Measurements from ENCODE around the gene ALDH4A1.

The ALDH4A1 gene

DNA sequence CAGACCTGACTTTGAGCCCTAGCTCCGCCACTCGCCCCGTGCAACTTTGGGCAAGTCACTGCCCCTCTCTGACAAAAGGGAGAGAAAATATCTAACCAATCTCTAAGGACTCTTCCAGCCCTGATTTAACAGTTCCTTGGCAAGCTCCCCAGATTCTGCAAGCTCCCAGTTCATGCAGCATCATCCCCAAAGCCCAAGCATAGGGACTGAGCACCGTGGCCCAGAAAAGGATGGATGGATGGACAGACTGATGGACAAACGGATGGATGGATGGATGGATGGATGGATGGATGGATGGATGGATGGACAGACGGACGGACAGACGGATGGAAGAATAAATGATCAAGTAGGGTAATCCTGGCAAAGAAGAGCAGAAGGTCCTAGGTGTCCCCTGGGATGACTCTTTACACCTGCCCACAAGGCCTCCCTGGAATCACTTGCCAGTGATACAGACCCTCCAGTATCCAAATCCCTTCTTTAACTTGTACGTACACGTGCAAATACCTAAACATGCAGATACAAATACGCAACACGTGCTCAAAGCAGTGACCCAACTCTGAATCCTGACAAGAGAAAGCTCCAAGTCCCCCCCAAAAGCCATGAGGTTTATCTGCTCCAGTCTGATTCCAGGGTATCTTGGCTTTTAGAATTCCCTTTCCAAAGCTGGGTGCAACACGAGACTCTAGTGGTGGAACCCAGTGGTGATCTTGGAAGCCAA lies 38.1 kb upstream of the ALDH4A1 start:
- in situ Hi-C loops (cut with HindIII; ENCODE audit: low sequenced_read_pairs) = no loop called here

- in situ Hi-C loops (cut with HindIII; ENCODE audit: low sequenced_read_pairs) = no loop called here
Measured at GRCh38 chr1:18939398-18940302, 37.3 kb upstream of the ALDH4A1 start.

- in situ Hi-C loops (cut with HindIII; ENCODE audit: low sequenced_read_pairs) = no loop called here
Measured at GRCh38 chr1:18938707-18939070, 36.3 kb upstream of the ALDH4A1 start.

GRCh38 chr1:18938008-18938706 lies 35.8 kb upstream of the ALDH4A1 start:
- in situ Hi-C loops (cut with HindIII; ENCODE audit: low sequenced_read_pairs) = no loop called here

GRCh38 chr1:18937539-18937938 lies 35.2 kb upstream of the ALDH4A1 start:
- in situ Hi-C loops (cut with HindIII; ENCODE audit: low sequenced_read_pairs) = no loop called here

DNA sequence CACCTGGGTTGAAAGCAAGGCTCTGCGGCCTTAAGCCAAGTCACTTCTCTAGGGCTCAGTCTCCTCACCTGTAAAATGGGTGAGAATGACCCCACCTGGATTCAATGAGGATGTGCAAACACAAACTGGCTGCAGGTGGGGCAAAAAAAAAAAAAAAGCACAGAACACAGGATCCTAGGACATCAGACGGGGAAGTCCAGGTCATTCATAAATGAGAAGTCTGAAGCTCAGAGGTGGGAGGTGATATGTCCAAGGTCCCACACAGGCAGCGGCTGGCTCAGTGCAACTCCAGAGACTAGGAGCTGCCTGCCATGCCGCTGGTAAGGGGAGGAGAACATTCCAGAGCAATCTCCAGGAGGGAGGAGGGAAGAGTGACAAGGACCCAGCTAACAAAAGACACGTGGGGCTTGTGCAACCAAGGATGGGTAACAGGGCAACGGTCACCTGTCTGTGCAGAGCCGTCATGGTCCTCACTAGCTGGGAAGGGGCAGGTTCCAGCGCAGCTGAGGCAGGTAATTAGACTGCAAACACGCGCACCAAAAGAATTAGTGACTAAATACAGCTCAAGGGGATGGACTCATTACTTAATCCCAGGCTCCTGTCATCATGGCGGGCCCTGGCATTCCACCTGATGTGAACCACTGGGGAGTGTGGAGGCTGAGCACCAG lies 34.6 kb upstream of the ALDH4A1 start:
- in situ Hi-C loops (cut with HindIII; ENCODE audit: low sequenced_read_pairs) = no loop called here

DNA sequence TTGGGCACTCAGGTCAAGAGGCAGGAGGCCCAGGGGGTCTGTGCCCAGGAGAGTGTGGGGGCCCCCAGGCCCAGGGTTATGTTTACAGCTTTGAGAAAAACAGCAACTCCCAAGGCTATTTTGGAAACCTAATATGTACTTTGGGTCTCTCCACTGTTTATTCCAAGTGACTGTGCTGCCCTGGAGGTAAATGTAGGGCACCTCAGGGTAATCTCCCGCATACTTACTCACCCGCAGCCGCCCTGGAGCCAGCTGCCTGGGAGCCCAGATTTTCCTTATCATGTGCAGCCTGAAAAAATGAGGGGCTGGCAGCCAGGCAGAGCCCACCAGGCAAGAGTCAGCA lies 34.1 kb upstream of the ALDH4A1 start:
- in situ Hi-C loops (cut with HindIII; ENCODE audit: low sequenced_read_pairs) = no loop called here

GRCh38 chr1:18934205-18935000 lies 32.0 kb upstream of the ALDH4A1 start:
- in situ Hi-C loops (cut with HindIII; ENCODE audit: low sequenced_read_pairs) = no loop called here

DNA sequence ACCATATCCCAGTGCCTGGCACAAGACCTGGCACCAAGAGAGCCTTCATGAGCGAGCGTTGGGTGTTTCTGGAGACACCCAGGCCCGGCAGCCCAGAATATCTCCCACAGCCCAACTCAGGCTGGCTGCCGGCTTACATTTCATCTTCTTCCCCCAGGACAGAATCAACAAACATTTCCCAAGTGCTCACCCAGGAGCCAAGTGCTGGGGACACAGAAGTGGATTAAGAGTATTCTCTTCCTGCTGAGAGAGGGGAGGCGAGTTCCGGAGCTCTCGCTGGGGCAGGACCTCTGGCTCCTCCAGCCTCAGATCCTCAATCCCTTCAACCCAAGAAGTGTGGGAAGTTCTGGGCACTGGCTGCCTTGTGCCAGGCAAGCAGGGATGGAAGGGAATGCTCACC lies 30.5 kb upstream of the ALDH4A1 start:
- in situ Hi-C loops (cut with HindIII; ENCODE audit: low sequenced_read_pairs) = no loop called here

GRCh38 chr1:18932387-18932786 lies 30.0 kb upstream of the ALDH4A1 start:
- in situ Hi-C loops (cut with HindIII; ENCODE audit: low sequenced_read_pairs) = no loop called here

DNA sequence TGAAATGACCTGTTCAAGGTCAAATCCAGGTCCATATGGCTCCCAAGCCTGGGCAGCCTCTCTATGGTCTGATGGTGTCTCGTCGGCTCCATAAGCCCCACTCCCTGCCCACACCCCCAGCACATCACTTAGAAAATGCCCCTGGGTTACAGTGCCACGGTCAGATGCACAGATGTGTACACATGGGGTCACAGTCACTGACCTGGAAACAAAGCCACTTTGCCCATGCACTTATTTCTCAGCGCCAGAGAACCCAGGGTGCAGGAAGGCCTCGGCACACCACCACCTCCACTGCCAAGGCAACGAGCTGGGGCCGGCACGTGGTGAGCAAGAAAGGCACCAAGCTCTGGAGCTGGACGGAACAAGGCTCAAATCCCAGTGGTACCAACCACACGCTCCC lies 29.4 kb upstream of the ALDH4A1 start:
- in situ Hi-C loops (cut with HindIII; ENCODE audit: low sequenced_read_pairs) = no loop called here

- in situ Hi-C loops (cut with HindIII; ENCODE audit: low sequenced_read_pairs) = no loop called here
Measured at GRCh38 chr1:18929686-18930085, 27.3 kb upstream of the ALDH4A1 start.

DNA sequence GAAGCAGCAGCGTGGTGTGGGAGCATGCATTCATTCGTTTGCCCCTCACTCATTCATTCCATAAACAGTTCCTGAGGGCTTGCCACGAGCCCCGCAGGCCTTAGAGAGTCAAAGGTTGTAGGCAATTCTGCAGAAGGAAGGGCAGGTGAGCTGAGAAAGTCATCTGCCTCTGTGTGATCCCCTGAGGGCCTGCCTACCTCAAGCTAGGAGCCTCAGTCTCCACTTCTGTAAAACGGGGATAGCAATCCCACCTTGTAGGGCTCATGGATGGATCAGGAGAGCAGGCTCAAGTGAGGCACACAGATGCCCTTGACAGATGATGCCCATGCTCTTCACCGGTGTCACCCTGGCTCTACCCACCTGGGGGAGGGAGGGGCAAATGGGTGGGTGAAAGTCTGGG lies 26.6 kb upstream of the ALDH4A1 start:
- in situ Hi-C loops (cut with HindIII; ENCODE audit: low sequenced_read_pairs) = no loop called here

- in situ Hi-C loops (cut with HindIII; ENCODE audit: low sequenced_read_pairs) = no loop called here
Measured at GRCh38 chr1:18928406-18928805, 26.1 kb upstream of the ALDH4A1 start.

- in situ Hi-C loops (cut with HindIII; ENCODE audit: low sequenced_read_pairs) = no loop called here
Measured at GRCh38 chr1:18927654-18928272, 25.4 kb upstream of the ALDH4A1 start.

DNA sequence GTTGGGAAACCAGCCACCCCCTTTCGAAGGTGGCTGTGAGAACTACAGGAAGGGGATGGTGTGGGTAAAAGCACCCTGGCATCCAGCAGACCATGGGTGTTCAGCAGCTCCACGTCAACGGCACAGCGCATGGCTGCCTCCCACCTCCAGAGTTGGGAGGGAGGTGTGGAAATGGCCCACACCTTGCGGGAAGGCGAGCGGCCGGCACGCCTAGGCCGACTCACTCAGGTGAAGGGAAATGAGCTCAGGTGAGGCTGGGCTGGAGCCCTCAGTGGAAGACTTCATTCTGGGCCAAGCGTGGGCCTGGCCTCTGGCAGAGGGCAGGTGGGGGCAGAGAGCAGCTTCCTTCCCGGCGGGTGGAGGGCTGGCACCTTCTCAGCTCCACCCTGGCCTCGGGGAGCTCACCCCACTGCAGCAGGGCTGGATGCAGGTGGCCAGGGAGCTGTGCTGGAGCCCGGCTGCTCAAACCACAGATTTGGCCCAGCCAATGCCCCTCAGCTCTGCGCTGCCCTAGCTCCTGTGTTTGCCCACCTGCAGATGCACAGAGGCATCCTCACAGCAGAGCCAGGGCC lies 24.8 kb upstream of the ALDH4A1 start:
- in situ Hi-C loops (cut with HindIII; ENCODE audit: low sequenced_read_pairs) = no loop called here

GRCh38 chr1:18926315-18927081 lies 24.1 kb upstream of the ALDH4A1 start:
- in situ Hi-C loops (cut with HindIII; ENCODE audit: low sequenced_read_pairs) = no loop called here

- in situ Hi-C loops (cut with HindIII; ENCODE audit: low sequenced_read_pairs) = no loop called here
Measured at GRCh38 chr1:18925279-18925678, 22.9 kb upstream of the ALDH4A1 start.

DNA sequence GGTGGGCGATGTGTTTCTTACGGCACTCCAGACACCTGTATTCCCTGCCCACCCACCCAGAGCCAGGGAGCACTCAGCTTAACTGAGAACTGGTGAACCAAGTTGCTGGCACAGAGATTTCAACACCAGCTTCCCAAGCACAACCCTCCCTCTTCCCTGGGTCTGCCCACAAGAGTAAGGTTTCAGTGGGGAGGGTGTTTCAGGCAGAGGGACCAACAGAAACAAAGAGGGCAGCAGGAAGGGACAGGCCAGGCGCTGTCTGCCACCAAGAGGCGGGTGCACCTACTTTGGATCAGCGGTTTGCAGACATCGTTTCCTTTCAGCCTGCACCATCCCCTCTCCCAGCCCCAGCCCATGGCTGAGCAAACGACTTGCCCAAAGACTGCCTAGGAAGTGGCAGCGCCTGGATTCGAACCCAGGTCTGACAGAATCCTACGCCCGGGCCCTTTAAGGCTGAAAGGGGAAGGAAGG lies 21.9 kb upstream of the ALDH4A1 start:
- in situ Hi-C loops (cut with HindIII; ENCODE audit: low sequenced_read_pairs) = loop anchor here (25.0 kb wide), 1 partner anchor 163 kb away; no protein-coding TSS in a partner anchor

Measured in DLD1 (cell line).